ENCODE results near the gene FMO2.

The FMO2 gene

DNA sequence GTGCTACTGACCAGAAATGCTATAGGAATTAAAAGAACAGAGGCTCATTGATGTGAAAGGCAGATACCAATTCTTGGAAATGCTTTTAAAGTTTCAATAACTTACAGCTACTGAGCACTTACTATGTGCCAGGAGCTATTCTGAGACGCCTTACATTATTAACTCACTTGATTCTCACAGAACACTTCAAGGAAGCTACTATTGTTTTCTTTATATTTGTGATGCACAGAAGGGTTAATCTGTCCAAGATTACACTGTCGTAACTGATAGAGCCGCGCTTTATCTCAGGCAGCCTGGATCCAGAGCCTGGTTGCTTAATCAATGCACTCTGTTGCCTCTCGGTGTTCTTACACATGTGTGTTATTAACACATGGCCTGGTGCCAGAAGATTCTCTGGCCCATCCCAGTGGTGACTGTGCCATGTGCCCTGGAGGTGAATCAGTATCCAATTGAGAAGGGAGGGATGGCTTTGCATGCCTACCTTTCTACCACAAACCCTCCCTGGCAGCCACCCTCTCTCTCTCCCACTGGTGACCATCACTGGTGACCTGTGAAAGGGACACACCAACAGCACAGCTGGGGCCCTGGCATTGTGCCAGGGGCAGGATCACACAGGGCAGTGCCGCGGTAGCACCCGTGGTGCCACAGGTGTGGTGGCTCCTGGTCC, 72.0 kb downstream of the FMO2 start:
- no peak for DNase-seq (ENCODE audit: low read depth in 4 of 4, low spot score in 1 of 4)

- DNase-seq (ENCODE audit: low read depth in 4 of 4, low spot score in 1 of 4), result no peak
Measured at GRCh38 chr1:171257607-171258076, 72.5 kb downstream of the FMO2 start.

DNA sequence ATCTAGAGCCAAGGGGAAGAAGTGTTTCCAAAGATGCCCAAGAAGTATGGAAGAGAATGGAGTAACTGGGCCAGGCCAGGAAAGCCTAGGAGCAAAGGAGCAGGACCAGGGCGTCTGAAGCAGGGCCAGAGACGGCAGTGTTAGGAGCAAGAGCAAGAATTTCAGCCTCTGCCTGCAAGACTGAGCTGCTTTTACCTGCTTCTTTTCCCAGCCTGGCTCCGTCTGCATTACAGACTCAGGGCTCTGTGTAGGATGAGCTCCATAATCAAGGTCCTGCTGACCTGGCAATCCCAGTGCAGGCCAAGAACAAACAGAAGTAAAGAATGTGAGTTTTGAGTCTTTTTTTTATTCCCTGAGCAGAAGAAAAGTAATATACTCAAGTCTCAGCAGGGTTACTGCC, 73.3 kb downstream of the FMO2 start:
- DNase-seq (ENCODE audit: low read depth in 4 of 4, low spot score in 1 of 4), result no peak

GRCh38 chr1:171258943-171259342, 73.8 kb downstream of the FMO2 start:
- DNase-seq (ENCODE audit: low read depth in 4 of 4, low spot score in 1 of 4), result no peak
